ENCODE results near the gene PRDM4.

The PRDM4 gene

DNA sequence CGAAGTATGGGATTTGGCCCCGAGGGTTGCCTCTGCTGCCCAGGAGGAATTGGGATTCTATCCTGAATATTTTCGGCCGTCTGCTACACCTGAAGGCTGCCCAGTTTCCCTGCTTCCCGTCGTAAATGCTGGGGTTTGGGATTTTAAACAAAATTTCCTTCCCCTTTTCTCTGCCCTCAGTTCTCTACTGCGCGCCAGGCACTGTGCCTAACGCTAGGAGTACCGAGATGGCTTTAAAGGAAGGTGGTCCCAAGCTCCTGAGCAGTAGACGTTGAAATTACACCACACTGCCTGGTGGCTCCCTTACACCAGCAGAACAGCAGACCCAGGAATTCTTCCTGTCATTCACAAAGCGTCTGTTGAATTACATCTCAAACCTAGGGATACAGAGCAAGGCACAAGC, 566 bp upstream of the PRDM4 start:
- Histone ChIP-seq H3K4me1 (ENCODE audit: low read length) (peaks cover 14% of the 10 kb centered on the region), H3K9ac (ENCODE audit: low read length) (peak overlapping the region; percentile 50), H3K9me3 (replicated peaks; ENCODE audit: insufficient read depth, low read length) (no peaks in the 10 kb centered on the region), H3K9me2 (replicated peaks; ENCODE audit: insufficient read depth, low read length) (no peaks in the 10 kb centered on the region), H3K27ac (ENCODE audit: low read length) (no peak overlapping the region), H3K4me3 (ENCODE audit: low read length) (peak overlapping the region; percentile 70), H3K36me3 (replicated peaks; ENCODE audit: insufficient read depth, low read length) (0 out of 2 replicates have a peak, but pooled peaks cover 5% of the 10 kb centered on the region), H3K27me3 (replicated peaks; ENCODE audit: insufficient read depth, low read length) (no peaks in the 10 kb centered on the region), H3K4me2 (ENCODE audit: low read depth, low read length) (peak overlapping the region; percentile 95), H2AFZ (ENCODE audit: low read length) (peak overlapping the region; percentile 99), H3K79me2 (ENCODE audit: low read length) (peaks cover 41% of the 10 kb centered on the region), H4K20me1 (ENCODE audit: insufficient read depth, low read length) (no peaks in the 10 kb centered on the region), H3F3A (ENCODE audit: insufficient read depth, low read length) (peaks cover 9% of the 10 kb centered on the region)
- TF ChIP-seq EZH2 (optimal IDR thresholded peaks at IDR 0.05; ENCODE audit: low read depth, low read length) (no peak), EZH2phosphoT487 (IDR thresholded peaks at IDR 0.05; ENCODE audit: low read length) (no peak)
- TF ChIP-seq, protein P1, sequence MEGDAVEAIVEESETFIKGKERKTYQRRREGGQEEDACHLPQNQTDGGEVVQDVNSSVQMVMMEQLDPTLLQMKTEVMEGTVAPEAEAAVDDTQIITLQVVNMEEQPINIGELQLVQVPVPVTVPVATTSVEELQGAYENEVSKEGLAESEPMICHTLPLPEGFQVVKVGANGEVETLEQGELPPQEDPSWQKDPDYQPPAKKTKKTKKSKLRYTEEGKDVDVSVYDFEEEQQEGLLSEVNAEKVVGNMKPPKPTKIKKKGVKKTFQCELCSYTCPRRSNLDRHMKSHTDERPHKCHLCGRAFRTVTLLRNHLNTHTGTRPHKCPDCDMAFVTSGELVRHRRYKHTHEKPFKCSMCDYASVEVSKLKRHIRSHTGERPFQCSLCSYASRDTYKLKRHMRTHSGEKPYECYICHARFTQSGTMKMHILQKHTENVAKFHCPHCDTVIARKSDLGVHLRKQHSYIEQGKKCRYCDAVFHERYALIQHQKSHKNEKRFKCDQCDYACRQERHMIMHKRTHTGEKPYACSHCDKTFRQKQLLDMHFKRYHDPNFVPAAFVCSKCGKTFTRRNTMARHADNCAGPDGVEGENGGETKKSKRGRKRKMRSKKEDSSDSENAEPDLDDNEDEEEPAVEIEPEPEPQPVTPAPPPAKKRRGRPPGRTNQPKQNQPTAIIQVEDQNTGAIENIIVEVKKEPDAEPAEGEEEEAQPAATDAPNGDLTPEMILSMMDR (IDR thresholded peaks at IDR 0.05; ENCODE audit: low read length), result no peak
- DNase-seq, result no peak

DNA sequence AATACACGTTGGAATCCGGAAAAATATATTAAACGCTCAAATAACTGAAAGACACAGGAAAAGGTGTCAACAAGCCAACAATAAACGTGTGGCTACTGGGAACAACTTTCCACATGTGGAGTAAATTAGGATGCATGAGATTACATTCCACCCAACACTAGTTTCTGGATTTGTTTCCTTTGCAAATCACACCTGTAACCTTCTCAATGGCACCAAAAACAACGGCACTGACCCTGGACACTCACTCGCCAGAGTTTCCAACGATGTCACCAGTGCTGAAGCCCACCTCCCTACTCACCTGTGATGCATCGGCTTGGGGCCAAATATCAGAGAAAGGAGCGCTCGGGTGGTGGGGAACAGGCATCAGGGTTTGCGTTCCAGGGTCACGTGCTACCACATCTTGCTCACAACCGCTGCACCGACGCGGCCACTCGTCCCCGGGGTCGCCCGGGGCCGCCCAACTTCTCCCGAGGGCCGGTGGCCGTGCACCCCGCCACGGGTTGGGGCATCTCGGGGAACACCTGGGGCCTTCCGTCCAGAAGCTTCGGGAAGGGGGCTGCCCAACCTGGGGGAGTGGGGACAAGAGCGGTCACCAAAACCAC, 629 bp downstream of the PRDM4 start:
- Histone ChIP-seq H3K27me3 (replicated peaks; ENCODE audit: insufficient read depth, low read length) (no peaks in the 10 kb centered on the region), H3K4me2 (ENCODE audit: low read depth, low read length) (peak overlapping the region; percentile 93), H3K9me2 (replicated peaks; ENCODE audit: insufficient read depth, low read length) (no peaks in the 10 kb centered on the region), H3K27ac (ENCODE audit: low read length) (peak overlapping the region; percentile 41; the same call in 1 of the 2 replicates), H4K20me1 (ENCODE audit: insufficient read depth, low read length) (no peaks in the 10 kb centered on the region), H3K9me3 (replicated peaks; ENCODE audit: insufficient read depth, low read length) (no peaks in the 10 kb centered on the region), H3K36me3 (replicated peaks; ENCODE audit: insufficient read depth, low read length) (peaks cover 6% of the 10 kb centered on the region; the same call in 1 of the 2 replicates), H2AFZ (ENCODE audit: low read length) (peak overlapping the region; percentile 14; the same call in 1 of the 2 replicates), H3K4me3 (ENCODE audit: low read length) (peak overlapping the region; percentile 71), H3K79me2 (ENCODE audit: low read length) (peaks cover 44% of the 10 kb centered on the region), H3K9ac (ENCODE audit: low read length) (peak overlapping the region; percentile 84), H3K4me1 (ENCODE audit: low read length) (peaks cover 14% of the 10 kb centered on the region), H3F3A (ENCODE audit: insufficient read depth, low read length) (peaks cover 9% of the 10 kb centered on the region)
- DNase-seq, result peak; percentile 33
- no peak for TF ChIP-seq EZH2 (optimal IDR thresholded peaks at IDR 0.05; ENCODE audit: low read depth, low read length)
- TF ChIP-seq, protein P1 (IDR thresholded peaks at IDR 0.05; ENCODE audit: low read length), result no peak
- no peak for TF ChIP-seq EZH2phosphoT487 (IDR thresholded peaks at IDR 0.05; ENCODE audit: low read length)

DNA sequence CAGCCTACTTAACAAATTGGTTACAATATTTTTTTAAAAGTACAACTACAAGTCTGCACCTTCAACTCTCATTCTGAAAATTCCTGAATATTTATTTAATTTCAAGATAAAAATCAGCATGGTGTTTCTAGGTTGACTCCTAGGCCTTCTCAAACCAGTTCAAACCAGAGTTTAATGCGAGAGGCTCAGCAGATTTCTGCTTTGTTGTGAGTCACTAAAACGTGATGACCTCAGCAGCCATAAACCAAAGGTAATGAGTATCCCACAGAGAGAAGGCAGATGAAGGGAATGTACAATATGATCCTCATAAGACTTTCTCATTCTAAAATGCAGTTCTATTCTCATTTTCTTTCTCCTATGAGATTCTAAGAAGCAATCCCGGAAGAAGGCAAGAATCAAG, 1.5 kb downstream of the PRDM4 start:
- H4K20me1 ChIP-seq (ENCODE audit: insufficient read depth, low read length), result no peaks in the 10 kb centered on the region
- H3K9me3 ChIP-seq (replicated peaks; ENCODE audit: insufficient read depth, low read length), result no peaks in the 10 kb centered on the region
- peaks cover 9% of the 10 kb centered on the region for H3F3A ChIP-seq (ENCODE audit: insufficient read depth, low read length)
- H3K36me3 ChIP-seq (replicated peaks; ENCODE audit: insufficient read depth, low read length), result peaks cover 10% of the 10 kb centered on the region; the same call in 1 of the 2 replicates
- H3K27ac ChIP-seq (ENCODE audit: low read length), result peak overlapping the region; percentile 41; the same call in 1 of the 2 replicates
- H3K4me2 ChIP-seq (ENCODE audit: low read depth, low read length), result peak overlapping the region; percentile 93
- H3K27me3 ChIP-seq (replicated peaks; ENCODE audit: insufficient read depth, low read length), result no peaks in the 10 kb centered on the region
- TF ChIP-seq, protein P1 (IDR thresholded peaks at IDR 0.05; ENCODE audit: low read length), result no peak
- peak overlapping the region; percentile 71 for H3K4me3 ChIP-seq (ENCODE audit: low read length)
- peak; percentile 74 for DNase-seq
- no peaks in the 10 kb centered on the region for H3K9me2 ChIP-seq (replicated peaks; ENCODE audit: insufficient read depth, low read length)
- H2AFZ ChIP-seq (ENCODE audit: low read length), result no peak overlapping the region
- peaks cover 44% of the 10 kb centered on the region for H3K79me2 ChIP-seq (ENCODE audit: low read length)
- peaks cover 14% of the 10 kb centered on the region for H3K4me1 ChIP-seq (ENCODE audit: low read length)
- H3K9ac ChIP-seq (ENCODE audit: low read length), result peak overlapping the region; percentile 84
